ENCODE results near the gene GTPBP3. TPM values are rescaled to one million over a fixed set of nuclear protein-coding genes. Genes with fewer than 3 reads are reported as not detected.

Gene GTPBP3
- total RNA-seq: 9.7 and 12.7 TPM in 2 replicates

GRCh38 chr19:17336872-17337674 lies at the start of gene GTPBP3:
Gene GTPBP3 (plus strand): TSS chr19:17337553. CDS start chr19:17337612, 59 bp downstream.

GRCh38 chr19:17303167-17303939 lies 34.0 kb upstream of the GTPBP3 start, which contains the start of gene ABHD8:
Gene ABHD8 (minus strand): TSS chr19:17303425. CDS start chr19:17301616, 1,809 bp downstream.

DNA sequence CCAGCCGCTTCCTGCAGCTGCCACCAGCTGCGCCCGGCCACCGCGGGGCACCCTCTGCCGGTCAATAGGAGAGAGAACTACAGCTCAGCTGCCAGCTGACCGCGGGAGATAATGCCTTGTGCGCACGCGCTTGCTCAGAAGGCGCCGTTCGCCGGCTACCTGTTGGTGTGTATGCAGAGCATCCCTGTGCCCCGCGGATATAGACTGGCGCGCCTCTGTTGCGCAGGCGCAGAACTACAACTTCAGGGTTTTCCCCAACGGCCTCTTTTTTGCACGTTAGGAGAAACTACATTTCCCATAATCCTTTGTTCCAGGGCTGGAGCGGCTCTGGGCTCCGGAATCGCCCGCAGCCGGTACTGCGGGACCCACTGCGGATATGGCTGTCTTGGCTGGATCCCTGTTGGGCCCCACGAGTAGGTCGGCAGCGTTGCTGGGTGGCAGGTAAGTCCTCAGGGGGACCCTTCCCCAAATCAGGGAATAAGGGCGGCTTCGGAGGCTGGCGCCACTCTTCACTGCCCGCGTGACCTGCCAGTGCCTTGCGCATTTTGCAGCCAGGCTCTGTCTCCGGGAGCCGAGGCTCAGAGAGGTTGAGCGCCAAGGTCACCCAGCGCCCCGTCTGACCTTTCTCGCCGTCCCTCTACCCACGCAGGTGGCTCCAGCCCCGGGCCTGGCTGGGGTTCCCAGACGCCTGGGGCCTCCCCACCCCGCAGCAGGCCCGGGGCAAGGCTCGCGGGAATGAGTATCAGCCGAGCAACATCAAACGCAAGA lies 31.7 kb upstream of the GTPBP3 start, which contains the start of gene MRPL34:
Gene MRPL34, plus strand, starts transcription at position 356 of the 768 bp plus-strand sequence. Its CDS starts 21 bp downstream, at position 377.

GRCh38 chr19:17309198-17309964 lies 28.0 kb upstream of the GTPBP3 start, which contains the start of gene DDA1:
Gene DDA1 (plus strand): TSS chr19:17309563. CDS start chr19:17309655, 92 bp downstream.

DNA sequence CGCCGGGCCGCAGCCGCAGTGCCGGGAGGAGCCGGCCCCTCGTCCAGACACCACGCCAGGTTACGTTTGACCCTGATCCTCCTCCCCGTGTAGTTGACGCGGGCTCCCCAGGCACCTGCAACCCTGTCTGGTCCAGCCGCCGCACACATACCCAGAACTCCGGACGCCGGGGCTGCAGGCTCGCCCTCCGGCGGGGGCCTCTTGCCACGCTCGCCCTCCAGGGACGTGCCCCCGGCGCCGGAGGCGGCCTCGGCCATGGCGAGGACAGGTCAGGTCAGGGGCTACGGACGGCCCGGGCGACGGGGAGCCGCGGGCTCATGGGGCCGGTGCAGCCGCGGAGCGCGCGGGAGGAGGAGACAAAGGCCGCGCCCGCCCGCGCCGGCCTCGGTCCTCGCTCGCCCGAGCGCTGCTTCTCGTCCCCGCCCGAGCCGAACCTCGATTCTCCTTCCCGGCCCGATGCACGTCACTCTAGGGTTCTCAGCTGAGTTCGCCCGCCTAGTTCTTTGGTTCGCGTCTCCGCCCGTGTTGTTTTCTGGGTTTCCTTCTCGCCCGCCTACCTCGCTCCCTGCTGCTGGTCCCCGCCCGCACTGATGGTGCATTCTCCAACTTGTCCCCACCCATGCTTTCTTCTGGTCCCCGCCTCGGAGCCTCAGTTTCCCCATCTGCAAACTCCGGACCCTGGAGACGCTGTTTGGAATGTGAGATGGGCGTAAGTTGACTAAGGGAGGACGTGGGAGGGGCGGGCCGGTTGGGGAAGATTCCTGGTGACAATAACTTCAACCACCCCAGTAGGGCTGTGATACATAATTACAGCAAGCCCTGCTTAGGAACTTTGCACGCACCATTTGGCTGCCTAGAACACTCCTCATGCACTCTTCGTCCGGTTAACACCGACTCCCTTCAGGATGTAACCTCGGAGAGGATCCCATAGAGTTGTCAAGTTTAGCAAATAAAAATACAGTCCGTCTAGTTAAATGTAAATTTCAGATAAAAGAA lies 2.6 kb upstream of the GTPBP3 start, which contains the start of gene ANO8:
Gene ANO8, minus strand, starts transcription at position 442 of the 996 bp plus-strand sequence. Its CDS starts 185 bp downstream, at position 257.

DNA sequence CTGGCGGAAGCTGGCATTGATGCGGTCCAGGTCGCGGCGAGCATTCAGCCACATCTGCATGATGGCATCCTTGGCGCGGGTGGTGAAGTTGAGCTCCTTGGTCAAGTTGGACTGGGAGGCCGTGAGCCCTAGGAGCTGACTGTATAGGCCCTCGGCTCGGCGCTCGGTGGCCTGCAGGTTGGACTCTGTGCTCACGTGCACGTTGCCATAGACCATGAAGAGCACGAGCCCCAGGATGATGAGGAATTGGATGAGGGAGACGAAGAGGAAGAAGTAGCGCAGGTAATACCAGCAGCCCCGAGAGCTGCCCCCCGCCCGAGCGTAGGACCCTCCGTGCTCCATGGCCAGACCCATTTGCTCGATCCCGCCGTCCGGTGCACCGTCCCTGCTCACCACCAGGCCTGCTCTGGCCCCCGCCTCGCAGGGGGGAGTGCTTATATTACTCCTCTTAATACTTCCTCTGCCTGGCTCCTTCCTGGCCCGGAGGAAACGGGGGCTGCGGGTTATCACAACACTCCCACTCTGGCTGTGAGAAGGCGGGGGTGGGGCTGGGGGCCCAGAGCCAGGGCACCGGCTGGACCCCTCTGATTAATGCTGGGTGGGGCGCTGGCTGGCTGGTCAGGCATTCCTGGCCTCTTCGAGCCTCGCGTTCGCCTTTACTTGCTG lies 39.7 kb downstream of the GTPBP3 start, which contains the start of gene PLVAP:
Gene PLVAP, minus strand, starts transcription at position 408 of the 666 bp plus-strand sequence. Its CDS starts 54 bp downstream, at position 354.

Other genes with a start within 250 kb of the GTPBP3 start
- gene USE1, start 122.2 kb upstream of the GTPBP3 start, total RNA-seq: 19.0 and 25.4 TPM in 2 replicates
- 1.8 and 3.2 TPM in 2 replicates for gene OCEL1, start 111.3 kb upstream of the GTPBP3 start, total RNA-seq
- 31.5 and 46.8 TPM in 2 replicates for gene NR2F6, start 91.6 kb upstream of the GTPBP3 start, total RNA-seq
- 11.4 and 12.0 TPM in 2 replicates for gene USHBP1, start 72.8 kb upstream of the GTPBP3 start, total RNA-seq
- 113 and 123 TPM in 2 replicates for gene BABAM1, start 70.1 kb upstream of the GTPBP3 start, total RNA-seq
- 0.81 and 1.3 TPM in 2 replicates for gene ANKLE1, start 55.7 kb upstream of the GTPBP3 start, total RNA-seq
- gene ABHD8, start 34.1 kb upstream of the GTPBP3 start, total RNA-seq: 6.3 and 7.2 TPM in 2 replicates
- gene MRPL34, start 31.7 kb upstream of the GTPBP3 start, total RNA-seq: 27.8 and 39.0 TPM in 2 replicates
- 25.6 and 30.5 TPM in 2 replicates for gene DDA1, start 28.0 kb upstream of the GTPBP3 start, total RNA-seq
- gene ANO8, start 2.7 kb upstream of the GTPBP3 start, total RNA-seq: 2.4 and 4.0 TPM in 2 replicates
- 0.75 and 2.2 TPM in 2 replicates for gene PLVAP, start 39.8 kb downstream of the GTPBP3 start, total RNA-seq
- 0.09 and 0.28 TPM in 2 replicates for gene CCDC194, start 56.6 kb downstream of the GTPBP3 start, total RNA-seq
- gene BST2, start 68.1 kb downstream of the GTPBP3 start, total RNA-seq: 107 and 110 TPM in 2 replicates
- 31.3 and 31.4 TPM in 2 replicates for gene MVB12A, start 82.5 kb downstream of the GTPBP3 start, total RNA-seq
- gene TMEM221, start 111.1 kb downstream of the GTPBP3 start, total RNA-seq: under 0.01 and 0.09 TPM in 2 replicates
- gene NXNL1, start 123.4 kb downstream of the GTPBP3 start, total RNA-seq: not detected in 2 replicates
- gene SLC27A1, start 133.0 kb downstream of the GTPBP3 start, total RNA-seq: 12.4 and 16.7 TPM in 2 replicates
- gene PGLS, start 174.1 kb downstream of the GTPBP3 start, total RNA-seq: 44.8 and 53.8 TPM in 2 replicates
- 97.3 and 120 TPM in 2 replicates for gene COLGALT1, start 218.1 kb downstream of the GTPBP3 start, total RNA-seq

All from endothelial cell of coronary artery (primary cell).